NB4 (cell line): Measurements from ENCODE around the gene SYT11.

Experiments used
- DNase-seq: peaks from one replicate; pipeline ENCODE4 v3.0.0; 2010; ENCODE audit warnings: low read depth
- H3K4me3 ChIP-seq: one replicate; pipeline ENCODE4 v1.5.1; 2011; ENCODE audit warnings: mild to moderate bottlenecking, low read depth, low read length, moderate library complexity
- CTCF ChIP-seq: IDR thresholded peaks from one replicate; pipeline ENCODE4 v1.5.1; 2012; ENCODE audit warnings: low read depth, low read length
- MAX ChIP-seq: IDR thresholded peaks from 2 replicates; pipeline ENCODE4 v1.6.1; 2011; ENCODE audit warnings: low read depth, low read length
- MYC ChIP-seq: IDR thresholded peaks from 2 replicates; pipeline ENCODE4 v1.6.1; 2011; ENCODE audit warnings: low read depth, low read length
- POLR2A ChIP-seq: IDR thresholded peaks from 2 replicates; pipeline ENCODE4 v1.6.1; 2011; ENCODE audit warnings: mild to moderate bottlenecking; ENCODE audit not compliant: insufficient read length; ENCODE audit errors: extremely low read depth

The SYT11 gene

GRCh38 chr1:155844860-155845421 is 14.4 kb upstream of the SYT11 start:
- H3K4me3 ChIP-seq, result no peak overlapping the region
- no peak for TF ChIP-seq POLR2A
- TF ChIP-seq MYC, result no peak
- no peak for TF ChIP-seq CTCF
- no peak for TF ChIP-seq MAX
- no peak for DNase-seq

- no peak overlapping the region for H3K4me3 ChIP-seq
- TF ChIP-seq MYC (no peak), POLR2A (no peak), CTCF (no peak), MAX (no peak)
- no peak for DNase-seq
Measured at GRCh38 chr1:155847823-155848529, 11.4 kb upstream of the SYT11 start.

- no peak for DNase-seq
- H3K4me3 ChIP-seq, result no peak overlapping the region
- TF ChIP-seq POLR2A, result no peak
- no peak for TF ChIP-seq CTCF
- TF ChIP-seq MAX, result no peak
- TF ChIP-seq MYC, result no peak
Measured at GRCh38 chr1:155850345-155850744, 9.0 kb upstream of the SYT11 start.

- peak overlapping the region; percentile 95 for H3K4me3 ChIP-seq
- TF ChIP-seq POLR2A, result no peak
- TF ChIP-seq MYC, result no peak
- no peak for TF ChIP-seq MAX
- no peak for TF ChIP-seq CTCF
- DNase-seq, result no peak
Measured at GRCh38 chr1:155856257-155856974, 3.0 kb upstream of the SYT11 start.

GRCh38 chr1:155856975-155857930 is 2.1 kb upstream of the SYT11 start, which contains the start of gene GON4L:
Gene GON4L (minus strand): TSS chr1:155857214. CDS start chr1:155853780, 3,434 bp downstream.
- H3K4me3 ChIP-seq, result peak within 1 kb of the TSS; percentile 95
- DNase-seq, result peak; percentile 93
- TF ChIP-seq MAX (peak; percentile 4; the same call in 1 of the 2 replicates), MYC (no peak), POLR2A (peak; percentile 78), CTCF (no peak)
